HG02938 (cell line): Measurements from ENCODE around the gene CHRNA3.

Experiments
- ATAC-seq: cut with Tn5 transposase; IDR thresholded peaks from one replicate; pipeline ENCODE4 v1.9.1; 2021; ENCODE audit warnings: mild to moderate bottlenecking, moderate library complexity; ENCODE audit not compliant: unreplicated experiment

Gene CHRNA3

GRCh38 chr15:78636378-78636859 lies 15.6 kb upstream of the CHRNA3 start:
- no peak for ATAC-seq

GRCh38 chr15:78635346-78635745 lies 14.6 kb upstream of the CHRNA3 start:
- no peak for ATAC-seq

- ATAC-seq, result no peak
These were observed 13.7 kb upstream of the CHRNA3 start for GRCh38 chr15:78634210-78635145.

GRCh38 chr15:78633348-78633747 lies 12.6 kb upstream of the CHRNA3 start:
- ATAC-seq, result no peak

GRCh38 chr15:78630886-78631633 lies 10.3 kb upstream of the CHRNA3 start:
- no peak for ATAC-seq

- no peak for ATAC-seq
These were observed 8.9 kb upstream of the CHRNA3 start for GRCh38 chr15:78629716-78630065.

GRCh38 chr15:78629031-78629715 lies 8.4 kb upstream of the CHRNA3 start:
- ATAC-seq, result no peak

GRCh38 chr15:78628227-78628626 lies 7.4 kb upstream of the CHRNA3 start:
- no peak for ATAC-seq

- no peak for ATAC-seq
These were observed 6.6 kb upstream of the CHRNA3 start for GRCh38 chr15:78627348-78627747.

GRCh38 chr15:78626381-78626995 lies 5.7 kb upstream of the CHRNA3 start:
- no peak for ATAC-seq

- ATAC-seq, result no peak
These were observed 4.9 kb upstream of the CHRNA3 start for GRCh38 chr15:78625606-78626280.

GRCh38 chr15:78624651-78625590 lies 4.1 kb upstream of the CHRNA3 start:
- no peak for ATAC-seq

- ATAC-seq, result no peak
These were observed 3.1 kb upstream of the CHRNA3 start for GRCh38 chr15:78623786-78624497.

GRCh38 chr15:78621810-78622402 lies 1.1 kb upstream of the CHRNA3 start:
- no peak for ATAC-seq

GRCh38 chr15:78620021-78620526 lies 722 bp downstream of the CHRNA3 start:
- ATAC-seq, result no peak

- no peak for ATAC-seq
These were observed 1.5 kb downstream of the CHRNA3 start for GRCh38 chr15:78619022-78619950.

- no peak for ATAC-seq
These were observed 2.3 kb downstream of the CHRNA3 start for GRCh38 chr15:78618490-78618934.
